ENCODE data around the gene WDR4.
A peak's percentile ranks its signal among the peaks of the same experiment; 100 is the strongest.
"Not testable (repeated sequence)": the region's sequence is repeated elsewhere in the genome, so short reads cannot be mapped to it uniquely, and the experiment has no call there.

The WDR4 gene

GRCh38 chr21:42837421-42838211 lies 41.7 kb downstream of the WDR4 start:
- DNase-seq = no peak

- no peak for DNase-seq
Measured at GRCh38 chr21:42836767-42837301, 42.5 kb downstream of the WDR4 start.

GRCh38 chr21:42836402-42836666 lies 43.0 kb downstream of the WDR4 start:
- no peak for DNase-seq

- DNase-seq = no peak
Measured at GRCh38 chr21:42835611-42836401, 43.5 kb downstream of the WDR4 start.

- no peak for DNase-seq
Measured at GRCh38 chr21:42835211-42835610, 44.1 kb downstream of the WDR4 start.

GRCh38 chr21:42834726-42835191 lies 44.6 kb downstream of the WDR4 start:
- no peak for DNase-seq

- DNase-seq = no peak
Measured at GRCh38 chr21:42833859-42834725, 45.2 kb downstream of the WDR4 start.

GRCh38 chr21:42833439-42833815 lies 45.9 kb downstream of the WDR4 start:
- DNase-seq = no peak

- DNase-seq = not testable (repeated sequence)
Measured at GRCh38 chr21:42832321-42832630, 47.1 kb downstream of the WDR4 start.

GRCh38 chr21:42830456-42831455 lies 48.6 kb downstream of the WDR4 start:
- no peak for DNase-seq

- DNase-seq = no peak
Measured at GRCh38 chr21:42829954-42830353, 49.4 kb downstream of the WDR4 start.

- no peak for DNase-seq
Measured at GRCh38 chr21:42829417-42829816, 49.9 kb downstream of the WDR4 start.

- no peak for DNase-seq
Measured at GRCh38 chr21:42827588-42827987, 51.8 kb downstream of the WDR4 start.

- no peak for DNase-seq
Measured at GRCh38 chr21:42820616-42821465, 58.5 kb downstream of the WDR4 start.

- DNase-seq = no peak
Measured at GRCh38 chr21:42819861-42820615, 59.3 kb downstream of the WDR4 start.

- DNase-seq = peak; percentile 49
Measured at GRCh38 chr21:42818328-42818749, 61.0 kb downstream of the WDR4 start.

- no peak for DNase-seq
Measured at GRCh38 chr21:42815217-42815616, 64.1 kb downstream of the WDR4 start.

GRCh38 chr21:42812528-42813241 lies 66.7 kb downstream of the WDR4 start:
- not testable (repeated sequence) for DNase-seq

GRCh38 chr21:42811960-42812359 lies 67.4 kb downstream of the WDR4 start:
- no peak for DNase-seq
